Activated T-cell treated with anti-CD3 and anti-CD28 coated beads, Interleukin-2, amount 50 U/mL, for 48 hours (primary cell): ENCODE data around the gene FAR1.
A peak's percentile ranks its signal among the peaks of the same experiment; 100 is the strongest.
"Not testable (repeated sequence)": the region's sequence is repeated elsewhere in the genome, so short reads cannot be mapped to it uniquely, and the experiment has no call there.

Experiments
- DNase-seq, 2 experiments: peaks; one replicate each; pipeline ENCODE4 v3.0.0-alpha.2; 2020

The FAR1 gene, protein sequence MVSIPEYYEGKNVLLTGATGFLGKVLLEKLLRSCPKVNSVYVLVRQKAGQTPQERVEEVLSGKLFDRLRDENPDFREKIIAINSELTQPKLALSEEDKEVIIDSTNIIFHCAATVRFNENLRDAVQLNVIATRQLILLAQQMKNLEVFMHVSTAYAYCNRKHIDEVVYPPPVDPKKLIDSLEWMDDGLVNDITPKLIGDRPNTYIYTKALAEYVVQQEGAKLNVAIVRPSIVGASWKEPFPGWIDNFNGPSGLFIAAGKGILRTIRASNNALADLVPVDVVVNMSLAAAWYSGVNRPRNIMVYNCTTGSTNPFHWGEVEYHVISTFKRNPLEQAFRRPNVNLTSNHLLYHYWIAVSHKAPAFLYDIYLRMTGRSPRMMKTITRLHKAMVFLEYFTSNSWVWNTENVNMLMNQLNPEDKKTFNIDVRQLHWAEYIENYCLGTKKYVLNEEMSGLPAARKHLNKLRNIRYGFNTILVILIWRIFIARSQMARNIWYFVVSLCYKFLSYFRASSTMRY

DNA sequence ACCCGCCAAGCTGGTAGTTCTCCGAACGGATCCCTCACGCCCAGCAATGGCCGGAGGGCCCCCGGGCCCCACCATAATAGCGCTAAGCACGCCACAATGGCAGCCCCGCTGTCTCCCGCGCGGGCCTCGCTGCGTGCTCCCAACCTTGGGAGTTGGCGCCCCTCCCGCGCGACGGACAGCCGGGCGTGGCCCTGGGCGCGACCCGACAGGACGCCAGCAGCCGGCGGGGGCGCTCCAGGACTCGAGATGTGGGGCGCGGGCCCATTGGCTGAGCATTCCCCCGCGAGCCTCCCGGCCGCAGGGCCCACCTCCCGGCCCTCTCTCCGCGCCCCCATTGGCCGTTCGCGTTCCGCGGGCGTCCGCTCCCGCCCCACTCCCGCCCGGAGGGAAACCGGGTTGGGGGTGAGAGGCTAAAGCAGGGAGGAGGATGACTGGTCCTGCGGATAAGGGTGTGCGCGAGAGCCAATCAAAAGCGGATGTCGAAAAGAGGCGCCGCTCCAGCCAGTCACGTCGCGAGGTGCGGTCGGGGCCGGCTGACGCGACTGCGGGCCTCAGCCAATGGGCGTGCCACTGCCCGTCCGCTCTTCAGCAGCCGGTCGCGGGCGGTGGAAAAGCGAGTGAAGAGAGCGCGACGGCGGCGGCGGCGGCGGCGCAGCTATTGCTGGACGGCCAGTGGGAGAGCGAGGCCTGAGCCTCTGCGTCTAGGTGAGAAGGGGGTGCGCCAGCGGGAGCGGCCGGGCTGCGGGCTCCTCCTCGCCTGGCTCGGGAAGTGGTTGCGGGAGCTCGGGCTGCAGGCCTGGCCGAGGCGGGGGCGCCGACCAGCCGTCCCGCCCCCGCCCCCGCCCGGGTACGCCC is at the start of gene FAR1:
Gene FAR1 (plus strand): TSS at position 567 of the 855 bp plus-strand sequence. CDS start 26,098 bp downstream, outside the sequence.
- DNase-seq: peak; percentile 97

DNA sequence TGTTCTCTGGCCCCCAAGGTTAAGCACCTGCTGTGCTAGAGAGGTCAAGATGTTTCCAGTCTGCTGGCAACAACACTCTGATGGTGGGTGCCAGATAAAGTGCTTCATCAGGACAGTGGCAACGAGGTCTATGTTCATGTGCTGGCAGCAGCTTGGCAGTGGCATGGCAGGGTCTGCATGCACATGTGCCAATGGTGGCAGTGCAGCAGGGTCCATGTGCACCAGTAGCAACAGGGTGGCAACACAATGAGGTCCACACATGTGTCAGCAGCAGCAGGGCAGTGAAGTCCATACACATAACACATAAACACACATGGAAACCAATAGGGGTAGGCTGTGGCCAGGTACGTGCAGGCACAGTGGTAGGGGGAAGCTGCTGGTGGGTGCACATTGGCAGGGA is 48.4 kb upstream of the FAR1 start:
- DNase-seq: no peak

DNA sequence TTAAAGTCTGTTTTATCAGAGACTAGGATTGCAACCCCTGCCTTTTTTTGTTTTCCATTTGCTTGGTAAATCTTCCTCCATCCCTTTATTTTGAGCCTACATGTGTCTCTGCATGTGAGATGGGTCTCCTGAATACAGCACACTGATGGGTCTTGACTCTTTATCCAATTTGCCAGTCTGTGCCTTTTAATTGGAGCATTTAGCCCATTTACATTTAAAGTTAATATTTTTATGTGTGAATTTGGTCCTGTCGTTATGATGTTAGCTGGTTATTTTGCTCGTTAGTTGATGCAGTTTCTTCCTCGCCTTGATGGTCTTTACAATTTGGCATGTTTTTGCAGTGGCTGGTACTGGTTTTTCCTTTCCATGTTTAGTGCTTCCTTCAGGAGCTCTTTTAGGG is 41.6 kb upstream of the FAR1 start:
- DNase-seq: not testable (repeated sequence)

DNA sequence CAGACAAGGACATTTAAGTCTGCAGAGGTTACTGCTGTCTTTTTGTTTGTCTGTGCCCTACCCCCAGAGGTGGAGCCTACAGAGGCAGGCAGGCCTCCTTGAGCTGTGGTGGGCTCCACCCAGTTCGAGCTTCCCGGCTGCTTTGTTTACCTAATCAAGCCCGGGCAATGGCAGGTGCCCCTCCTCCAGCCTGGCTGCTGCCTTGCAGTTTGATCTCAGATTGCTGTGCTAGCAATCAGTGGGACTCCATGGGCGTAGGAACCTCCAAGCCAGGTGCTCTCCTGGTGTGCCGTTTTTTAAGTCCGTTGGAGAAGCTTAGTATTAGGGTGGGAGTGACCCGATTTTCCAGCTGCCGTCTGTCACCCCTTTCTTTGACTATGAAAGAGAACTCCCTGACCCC is 39.8 kb upstream of the FAR1 start:
- not testable (repeated sequence) for DNase-seq

DNA sequence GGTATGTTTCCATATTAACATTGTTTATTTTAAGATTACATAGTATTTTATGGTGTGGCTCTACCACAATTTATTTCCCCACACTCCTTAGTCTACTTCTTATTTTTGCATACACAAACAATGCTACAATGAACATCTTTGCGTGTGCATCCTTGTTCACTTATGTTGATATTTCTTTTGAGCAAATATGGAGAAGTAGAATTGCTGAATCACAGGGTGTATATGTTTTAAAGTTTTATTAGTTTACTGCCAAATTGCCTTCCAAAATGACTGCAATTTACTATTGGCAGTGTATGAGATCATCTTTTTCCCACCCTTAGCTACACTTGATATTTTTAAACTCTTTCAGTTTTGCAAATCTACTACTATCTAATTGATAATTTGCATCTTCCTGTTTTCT is 38.7 kb upstream of the FAR1 start:
- DNase-seq: no peak

DNA sequence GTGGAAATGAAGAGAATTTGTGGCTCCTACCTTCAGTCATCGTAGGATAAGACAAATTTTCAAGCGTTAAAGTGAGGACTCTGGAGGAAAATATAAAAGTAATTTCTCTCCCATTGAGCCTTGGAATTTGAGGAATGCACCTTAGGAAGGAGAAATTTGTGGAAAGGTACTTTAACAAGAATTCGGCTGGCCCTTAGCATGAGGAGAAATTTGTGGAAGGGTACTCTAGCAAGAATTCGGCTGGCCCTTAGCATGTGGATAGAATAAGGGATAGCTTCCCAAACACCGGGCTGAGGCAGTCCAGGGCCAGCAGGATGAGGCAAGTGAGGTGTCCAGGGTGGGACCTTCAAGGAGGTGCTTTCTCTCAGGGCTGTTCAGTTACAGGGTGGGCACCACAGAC is 33.2 kb upstream of the FAR1 start:
- DNase-seq: no peak

DNA sequence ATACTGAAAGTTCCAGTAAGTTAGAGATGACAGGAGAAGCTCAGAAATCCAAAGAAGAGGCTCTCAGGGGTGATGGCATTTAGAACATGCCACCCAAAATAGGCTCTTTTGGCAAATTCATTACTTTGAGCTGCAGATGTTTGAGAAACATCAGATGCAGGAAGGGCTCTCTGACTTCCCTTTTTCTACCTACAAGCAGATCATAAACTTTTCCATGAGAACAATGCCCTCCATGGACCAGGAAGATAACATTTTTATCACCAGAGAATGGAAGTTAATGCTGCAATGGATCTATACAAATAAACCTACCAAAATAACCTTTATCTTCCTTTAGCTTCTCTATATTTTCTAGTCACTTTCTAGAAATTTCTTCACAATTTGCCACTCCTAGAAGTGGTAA is 32.7 kb upstream of the FAR1 start:
- no peak for DNase-seq

DNA sequence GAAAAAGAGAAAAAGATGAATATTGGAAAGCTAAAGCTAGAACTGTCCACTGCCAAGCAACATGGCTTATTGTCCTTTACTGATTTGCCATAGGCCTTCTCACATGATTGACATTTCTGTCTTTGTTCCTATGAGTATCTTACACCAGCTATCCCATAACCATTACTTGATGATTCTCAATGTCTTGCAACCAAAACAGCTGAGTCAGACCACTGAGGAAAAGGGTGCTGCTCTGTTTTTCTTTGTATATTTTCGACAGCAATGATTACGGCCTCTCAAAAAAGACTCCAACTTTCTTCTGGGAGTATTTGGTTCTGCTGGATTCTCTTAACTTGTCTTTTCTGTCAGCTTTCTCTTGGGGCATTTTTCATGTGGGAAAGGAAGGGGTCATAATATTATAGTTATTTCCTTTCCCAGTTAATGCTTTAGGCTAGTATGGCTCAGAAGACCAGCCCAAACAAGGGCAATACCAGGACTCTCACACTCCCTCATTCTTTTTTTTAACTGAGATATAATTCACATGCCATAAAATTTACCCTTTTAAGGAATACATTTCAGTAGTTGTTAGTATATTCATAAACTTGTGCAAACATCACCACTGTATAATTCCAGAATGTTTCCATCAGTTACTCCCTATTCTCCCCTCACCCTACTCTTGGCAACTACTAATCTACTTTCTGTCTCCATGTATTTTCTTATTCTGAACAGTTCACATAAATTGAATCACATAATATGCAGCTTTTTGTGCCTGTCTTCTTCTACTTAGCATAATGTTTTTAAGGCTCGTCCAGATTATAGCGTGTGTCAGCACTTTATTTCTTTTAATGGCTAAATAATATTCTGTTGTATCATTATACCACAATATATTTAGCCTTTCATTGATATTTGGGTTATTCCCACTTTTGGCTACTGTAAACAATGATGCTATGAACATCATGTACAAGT is 31.1 kb upstream of the FAR1 start:
- DNase-seq: no peak

DNA sequence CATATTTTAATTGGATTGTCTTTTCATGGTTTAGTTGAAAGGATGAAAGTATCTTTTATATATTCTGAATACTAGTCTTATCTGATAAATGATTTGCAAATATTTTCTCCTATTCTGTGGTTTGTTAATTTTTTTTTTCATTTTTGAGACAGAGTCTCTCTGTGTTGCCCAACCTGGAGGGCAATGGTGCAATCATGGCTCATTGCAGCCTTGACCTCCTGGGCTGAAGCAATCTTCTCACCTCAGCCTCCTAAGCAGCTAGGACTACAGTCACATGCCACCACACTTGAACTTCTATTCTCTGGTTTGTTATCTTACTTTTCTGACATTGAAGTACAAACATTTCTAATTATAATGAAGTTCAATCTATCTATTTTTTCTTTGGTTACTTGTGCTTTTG is 30.0 kb upstream of the FAR1 start:
- no peak for DNase-seq

DNA sequence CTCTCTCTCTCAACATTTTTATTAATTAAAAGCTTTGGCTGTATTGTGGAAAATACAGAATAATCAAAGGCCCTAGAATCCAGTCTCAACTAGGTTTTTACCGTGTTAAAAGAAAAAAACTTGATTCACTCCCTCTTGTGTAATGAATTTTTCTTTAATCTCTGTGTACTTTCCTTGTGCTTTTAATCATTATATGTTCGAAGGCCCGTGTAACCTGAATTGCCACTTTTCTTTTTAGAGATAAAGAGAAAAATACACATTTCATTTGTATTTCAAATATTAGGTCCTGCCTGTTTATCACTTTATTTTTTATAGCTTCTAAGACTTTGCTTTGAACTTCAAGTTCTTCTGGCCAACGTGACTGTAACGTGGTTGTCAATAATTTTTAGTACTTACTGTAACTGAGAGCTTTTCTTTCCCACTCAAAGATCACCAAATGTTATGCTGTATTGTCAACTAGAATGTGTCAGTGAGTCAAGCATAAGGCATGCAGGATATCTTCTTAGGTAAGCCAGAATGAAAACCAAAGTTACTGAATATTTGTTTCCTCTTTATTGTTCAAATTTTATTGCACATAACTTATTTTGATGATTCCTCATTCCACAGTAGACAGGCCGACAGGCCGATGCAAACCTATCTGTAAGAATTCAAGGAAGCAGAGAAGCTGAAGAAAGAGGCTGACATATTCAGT is 23.3 kb upstream of the FAR1 start:
- DNase-seq: no peak

DNA sequence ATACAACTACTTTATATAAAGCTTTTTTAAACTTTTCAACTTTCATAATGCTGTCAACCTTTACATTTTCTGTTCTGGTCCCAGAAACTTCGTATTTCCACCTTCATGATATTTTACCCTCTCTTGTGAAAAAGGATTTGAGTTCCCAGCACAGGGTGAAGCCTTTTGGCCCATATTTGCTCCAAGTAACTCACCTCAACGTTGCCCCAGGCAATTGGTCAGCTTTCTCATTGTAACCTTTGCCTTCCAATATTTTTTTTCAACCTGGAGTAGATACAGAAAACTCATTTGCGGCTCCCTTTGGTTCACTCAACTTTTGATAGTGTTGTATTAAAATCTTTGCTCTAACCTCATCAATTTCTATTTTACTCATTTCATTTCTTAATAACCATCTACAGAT is 21.1 kb upstream of the FAR1 start:
- no peak for DNase-seq

DNA sequence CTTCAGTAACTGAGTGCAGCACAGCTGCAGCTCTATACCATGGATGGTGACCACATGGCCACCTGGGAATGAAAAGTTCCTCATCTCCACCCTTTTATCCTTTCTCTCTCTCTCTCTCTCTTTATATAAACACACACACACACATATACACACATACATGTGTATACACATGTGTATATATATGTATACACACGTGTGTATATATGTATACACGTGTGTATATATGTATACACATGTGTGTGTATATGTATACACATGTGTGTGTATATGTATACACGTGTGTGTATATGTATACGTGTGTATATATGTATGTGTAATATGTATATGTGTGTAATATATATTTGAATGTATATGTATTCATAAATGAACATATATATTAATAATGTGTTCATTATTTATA is 18.8 kb upstream of the FAR1 start:
- DNase-seq: no peak

DNA sequence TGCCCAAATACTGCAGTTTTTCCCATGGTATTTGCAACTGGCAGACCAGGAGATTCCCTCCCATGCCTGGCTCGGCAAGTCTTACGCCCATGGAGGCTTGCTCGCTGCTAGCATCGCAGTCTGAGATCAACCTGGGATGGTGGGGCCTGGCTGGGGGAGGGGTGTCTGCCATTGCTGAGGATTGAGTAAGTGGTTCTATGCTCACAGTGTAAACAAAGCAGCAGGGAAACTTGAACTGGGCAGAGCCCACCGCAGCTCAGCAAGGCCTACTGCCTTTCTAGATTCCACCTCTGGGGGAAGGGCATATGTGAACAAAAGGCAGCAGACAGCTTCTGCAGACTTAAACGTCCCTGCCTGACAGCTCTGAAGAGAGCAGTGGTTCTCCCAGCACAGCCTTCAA is 17.0 kb upstream of the FAR1 start:
- not testable (repeated sequence) for DNase-seq

DNA sequence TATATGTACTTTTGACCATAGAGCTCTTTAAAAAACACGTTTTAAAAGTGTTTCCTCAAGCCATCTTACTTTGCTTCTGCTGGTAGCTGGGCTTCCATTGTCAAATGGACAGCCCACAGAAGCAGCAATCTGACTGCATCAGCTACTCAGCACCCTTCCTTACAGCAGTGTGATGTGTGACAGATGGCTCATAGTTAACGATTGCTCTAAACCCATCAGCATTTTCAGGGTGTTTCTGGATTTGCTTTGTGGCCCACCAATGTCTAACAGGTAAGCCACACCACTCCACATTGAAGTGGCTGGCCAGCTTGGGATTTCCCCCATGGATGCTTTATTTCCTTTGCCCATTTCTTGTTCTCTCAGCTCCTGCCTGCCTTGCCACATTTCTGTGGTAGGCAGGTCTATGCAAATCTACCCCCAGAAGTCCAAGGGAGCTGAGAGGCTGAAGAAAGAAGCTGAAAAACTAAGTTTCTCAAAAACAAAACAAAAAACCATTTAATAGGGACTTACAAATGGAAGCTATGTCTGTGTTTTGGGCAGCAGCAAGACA is 7.3 kb upstream of the FAR1 start:
- no peak for DNase-seq

DNA sequence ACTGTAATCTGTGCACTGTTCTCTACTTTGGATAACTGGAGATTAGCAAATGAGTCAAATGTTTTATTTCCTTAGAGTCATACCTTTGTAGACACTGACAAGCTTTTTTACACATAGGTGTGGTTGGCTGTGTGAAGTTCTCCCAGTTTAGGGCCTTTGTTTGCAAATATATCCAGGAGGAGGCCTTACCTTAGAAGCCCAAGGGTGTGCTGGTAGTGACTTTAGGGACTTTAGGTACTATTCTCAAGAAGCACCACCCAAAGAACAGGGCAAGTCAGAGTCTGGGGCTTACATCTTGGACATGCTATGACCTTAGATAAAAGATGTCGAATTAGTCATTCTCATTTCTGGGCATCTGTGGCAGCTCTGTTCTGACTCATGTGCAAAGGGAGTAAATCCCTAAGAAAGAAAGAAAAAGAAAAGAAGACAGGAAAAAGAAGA is 4.8 kb upstream of the FAR1 start:
- DNase-seq: no peak

DNA sequence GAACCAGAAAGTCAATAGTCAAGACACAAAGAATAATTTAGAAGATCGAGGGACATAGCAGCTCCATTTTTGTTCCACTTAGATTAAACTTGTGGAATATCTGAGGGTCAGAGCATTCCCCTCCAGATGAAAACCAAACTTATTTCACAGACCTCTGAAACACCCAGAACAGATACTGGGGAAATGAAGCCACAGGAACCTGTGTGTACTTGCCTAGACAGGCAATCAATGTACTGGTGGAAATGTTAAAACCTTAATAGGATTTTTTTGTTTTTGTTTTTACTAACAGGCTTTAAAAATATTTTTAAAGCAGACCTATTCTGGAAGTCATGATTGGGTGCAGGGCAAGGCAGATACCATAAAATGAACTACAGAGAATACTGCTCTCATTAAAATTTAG is 4.1 kb upstream of the FAR1 start:
- no peak for DNase-seq

DNA sequence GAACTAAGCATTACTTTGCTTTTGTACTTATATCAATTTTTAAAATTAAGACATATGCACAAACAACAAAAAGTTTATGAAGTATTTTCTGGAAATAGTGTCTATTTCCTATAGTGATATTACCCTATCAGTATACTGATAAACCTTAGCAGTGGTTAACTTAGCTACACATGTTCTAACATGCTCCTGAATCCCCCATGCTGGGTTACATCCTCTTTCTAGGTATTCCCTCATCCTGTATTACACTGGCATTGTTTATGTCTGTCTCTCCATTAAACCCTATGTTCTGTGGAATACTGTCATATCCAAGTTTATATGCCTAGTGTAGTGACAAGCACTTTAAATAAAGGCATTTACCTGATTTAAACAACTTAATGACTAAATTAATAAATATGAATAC is 1.8 kb upstream of the FAR1 start:
- no peak for DNase-seq

DNA sequence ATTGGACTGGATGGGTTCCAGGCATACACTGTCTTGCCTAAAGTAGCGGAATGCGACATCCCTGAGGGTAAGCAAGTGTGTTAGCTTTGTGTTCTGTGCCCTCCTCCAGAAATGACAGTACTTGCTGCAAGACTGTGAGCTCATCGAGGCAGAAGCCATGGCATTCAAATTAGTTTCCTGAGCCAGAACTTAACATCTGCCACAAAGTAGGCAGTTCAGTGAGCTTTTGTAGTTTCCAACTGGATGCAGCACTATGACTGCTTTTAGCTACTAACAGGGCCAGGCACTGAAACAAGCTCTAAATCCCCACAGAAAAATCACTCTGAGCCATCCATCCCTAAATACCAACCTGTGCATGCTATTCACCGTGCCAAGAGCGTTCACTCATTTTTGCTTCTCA is 1.2 kb upstream of the FAR1 start:
- no peak for DNase-seq

DNA sequence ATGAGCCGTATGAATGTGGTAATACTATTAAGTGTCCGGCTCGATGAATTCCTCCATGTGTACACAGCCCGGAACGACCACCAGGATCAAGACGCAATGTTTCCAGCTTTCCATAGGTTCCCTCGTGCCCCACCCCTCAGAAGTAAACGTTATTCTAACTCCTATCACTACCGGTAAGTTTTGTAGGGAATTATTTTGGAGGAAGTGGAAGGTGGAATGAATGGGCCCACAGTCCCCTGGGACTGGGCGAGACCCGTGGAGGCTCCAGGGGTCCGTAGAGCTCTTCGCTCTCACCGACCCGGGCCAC is 720 bp upstream of the FAR1 start:
- DNase-seq: no peak

DNA sequence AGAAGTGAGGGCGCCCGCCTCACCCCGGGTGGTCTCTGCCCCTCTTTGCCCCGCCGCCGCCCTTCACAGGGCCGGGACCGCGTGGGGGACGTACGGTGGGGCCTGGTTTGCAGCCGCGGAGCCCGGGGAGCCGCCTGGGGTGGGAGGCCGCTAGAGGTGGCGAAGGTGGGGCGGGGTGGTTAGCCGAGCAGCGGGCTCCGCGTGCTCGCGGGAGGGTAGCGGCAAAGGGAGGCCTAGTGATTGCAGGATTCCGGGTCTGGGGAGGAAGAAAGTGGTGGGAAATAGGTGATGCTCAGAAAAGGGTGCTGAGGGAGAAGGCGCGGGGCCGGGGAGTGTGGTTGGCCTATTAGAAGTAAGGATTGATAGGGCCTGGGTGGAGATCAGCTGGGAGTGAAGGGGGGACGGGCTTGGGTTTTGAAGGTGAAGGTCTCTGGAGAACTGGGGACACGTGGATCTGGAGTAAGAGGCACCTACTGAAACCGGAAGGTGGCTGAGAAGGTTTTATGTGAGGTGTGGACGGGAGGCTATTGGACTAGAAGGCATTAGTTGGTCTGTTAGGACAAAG is 571 bp downstream of the FAR1 start:
- DNase-seq: peak; percentile 69 to 70
